HG03159 (cell line): ENCODE data around the gene ANO9.
"Not testable (repeated sequence)": the region's sequence is repeated elsewhere in the genome, so short reads cannot be mapped to it uniquely, and the experiment has no call there.

Source experiments
- ATAC-seq: cut with Tn5 transposase; IDR thresholded peaks from one replicate; pipeline ENCODE4 v1.9.1; 2021; ENCODE audit warnings: mild to moderate bottlenecking, moderate library complexity; ENCODE audit not compliant: unreplicated experiment

Gene ANO9

DNA sequence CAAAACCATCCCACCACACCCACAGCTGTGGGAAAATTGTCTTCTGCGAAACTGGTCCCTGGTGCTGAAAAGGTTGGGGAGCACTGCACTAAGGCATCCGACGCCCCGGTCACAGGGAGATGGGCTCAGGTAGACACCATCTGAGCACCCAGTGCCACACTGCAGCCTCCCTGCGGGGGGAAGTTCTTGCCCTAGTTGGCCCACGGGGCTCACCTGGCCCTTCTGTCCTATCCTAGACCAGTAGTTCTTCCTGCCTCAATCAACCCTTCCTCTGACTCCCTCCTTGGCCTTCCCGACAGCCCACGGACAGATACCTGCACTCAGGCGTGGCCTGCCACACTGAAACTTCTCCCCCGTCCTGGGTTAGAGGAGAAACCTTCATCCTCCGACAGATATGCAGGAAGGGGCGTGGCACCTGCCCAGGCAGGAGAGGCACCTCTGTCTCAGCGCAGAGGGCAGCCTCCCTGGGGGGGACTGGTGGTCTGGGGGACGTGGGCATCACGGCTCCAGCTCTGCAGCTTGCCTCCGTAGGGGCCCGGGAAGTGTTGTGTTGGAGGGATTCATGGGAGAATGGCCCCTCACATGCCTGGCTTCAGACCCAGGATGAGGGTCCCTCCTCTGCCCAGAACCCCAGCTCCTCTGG, 4.5 kb downstream of the ANO9 start:
- no peak for ATAC-seq

DNA sequence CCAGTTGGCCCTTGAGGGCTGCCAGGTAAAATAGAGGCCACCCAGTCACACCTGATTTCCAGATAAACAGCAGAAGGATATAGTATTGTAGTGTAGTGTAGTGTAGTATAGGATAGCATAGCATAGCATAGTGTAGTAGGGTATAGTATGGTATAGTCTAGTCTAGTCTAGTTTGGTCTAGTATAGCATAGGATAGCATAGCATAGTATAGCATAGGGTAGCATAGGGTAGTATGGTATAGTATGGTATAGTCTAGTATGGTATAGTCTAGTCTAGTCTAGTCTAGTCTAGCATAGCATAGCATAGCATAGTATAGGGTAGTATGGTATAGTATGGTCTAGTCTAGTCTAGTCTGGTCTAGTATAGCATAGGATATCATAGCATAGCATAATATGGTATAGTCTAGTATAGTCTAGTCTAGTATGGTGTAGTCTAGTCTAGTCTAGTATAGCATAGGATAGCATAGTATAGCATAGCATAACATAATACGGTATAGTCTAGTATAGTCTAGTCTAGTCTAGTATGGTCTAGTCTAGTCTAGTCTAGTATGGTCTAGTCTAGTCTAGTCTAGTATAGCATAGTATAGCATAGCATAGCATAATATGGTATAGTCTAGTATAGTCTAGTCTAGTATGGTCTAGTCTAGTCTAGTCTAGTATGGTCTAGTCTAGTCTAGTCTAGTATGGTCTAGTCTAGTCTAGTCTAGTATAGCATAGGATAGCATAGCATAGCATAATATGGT, 6.6 kb downstream of the ANO9 start:
- not testable (repeated sequence) for ATAC-seq

DNA sequence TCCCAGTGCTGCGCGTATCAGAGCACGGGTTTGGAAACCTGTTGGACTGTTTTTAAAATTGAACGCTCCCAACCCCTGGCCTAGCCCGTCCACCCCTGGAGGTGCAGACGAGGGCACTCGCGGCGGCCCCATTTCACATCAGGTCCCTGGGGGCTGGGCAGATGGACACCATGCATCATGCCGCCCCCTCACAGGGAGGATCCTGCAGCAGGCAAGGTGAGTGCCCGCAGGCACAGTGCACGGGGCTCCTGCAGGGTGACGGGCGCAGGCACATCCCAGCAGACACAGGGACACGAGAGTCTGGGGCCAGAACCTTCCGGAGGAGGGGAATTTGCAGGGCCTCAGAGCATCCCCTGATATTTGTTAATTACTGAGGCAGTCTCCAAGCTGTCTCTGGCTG, 7.3 kb downstream of the ANO9 start:
- no peak for ATAC-seq

DNA sequence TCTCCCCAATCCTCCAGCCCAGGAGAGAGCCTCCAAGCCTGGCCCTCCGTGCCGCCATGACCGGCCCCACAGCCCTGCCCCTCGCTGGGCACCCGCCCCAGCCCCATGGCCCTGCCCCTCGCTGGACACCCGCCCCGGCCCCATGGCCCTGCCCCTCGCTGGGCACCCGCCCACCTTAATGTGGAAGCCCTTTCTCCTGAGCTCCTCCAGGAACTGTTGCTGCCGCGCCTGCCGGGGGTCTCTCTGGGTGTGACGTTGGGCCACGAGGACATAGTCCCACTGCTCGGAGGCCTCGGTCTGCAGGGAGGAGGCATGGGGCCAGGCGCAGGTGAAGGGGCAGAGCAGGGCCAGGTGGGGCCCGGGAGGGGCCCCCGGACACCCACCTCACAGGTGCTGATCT, 8.2 kb downstream of the ANO9 start:
- no peak for ATAC-seq

DNA sequence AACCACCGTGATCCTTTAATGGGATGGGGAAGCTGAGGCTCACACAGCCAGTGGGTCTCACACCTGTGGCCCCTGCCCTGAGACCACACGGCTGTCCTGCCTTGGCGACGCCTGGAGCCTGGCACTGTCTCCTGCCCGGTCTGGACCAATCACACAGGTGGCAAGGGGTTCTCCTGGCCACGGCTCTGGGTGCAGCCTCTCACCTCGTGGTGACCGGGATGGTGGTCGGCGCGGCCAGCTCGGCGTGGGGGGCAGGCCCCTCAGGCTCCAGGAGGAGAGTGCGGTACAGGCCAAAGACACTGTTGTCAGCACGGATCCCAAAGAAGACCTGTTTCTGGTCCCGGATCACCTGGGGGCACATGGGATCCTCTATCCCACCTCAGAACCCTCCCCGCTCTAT, 8.7 kb downstream of the ANO9 start:
- no peak for ATAC-seq

DNA sequence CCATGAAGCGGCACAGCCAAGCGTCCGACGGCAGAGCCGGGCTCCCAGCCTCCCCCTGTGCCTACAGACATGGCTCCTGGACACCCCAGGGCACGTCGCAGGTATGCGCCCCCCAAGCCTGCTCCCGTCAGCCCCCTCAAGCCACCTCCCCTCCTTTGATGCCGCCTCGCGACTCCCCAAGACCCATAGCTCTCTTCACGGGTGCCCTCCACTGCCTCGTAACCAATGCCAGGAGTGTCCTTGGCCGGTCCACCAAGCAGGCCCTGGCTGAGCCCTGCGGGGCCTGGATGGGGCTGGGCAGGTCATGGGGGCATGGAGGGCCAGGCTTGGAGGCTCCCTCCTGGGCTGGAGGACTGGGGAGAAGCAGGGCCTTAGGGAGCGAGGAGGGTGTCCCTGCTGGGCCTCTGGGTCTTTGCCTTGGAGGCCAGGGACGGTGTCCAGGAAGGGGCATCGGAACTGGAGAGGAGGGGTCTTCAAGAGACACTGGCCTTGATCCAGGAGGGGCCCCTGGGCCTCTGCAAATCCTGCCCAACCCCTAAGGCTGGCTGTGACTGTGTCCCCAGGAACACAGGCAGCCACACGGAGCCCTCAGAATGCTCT, 9.2 kb downstream of the ANO9 start:
- no peak for ATAC-seq

DNA sequence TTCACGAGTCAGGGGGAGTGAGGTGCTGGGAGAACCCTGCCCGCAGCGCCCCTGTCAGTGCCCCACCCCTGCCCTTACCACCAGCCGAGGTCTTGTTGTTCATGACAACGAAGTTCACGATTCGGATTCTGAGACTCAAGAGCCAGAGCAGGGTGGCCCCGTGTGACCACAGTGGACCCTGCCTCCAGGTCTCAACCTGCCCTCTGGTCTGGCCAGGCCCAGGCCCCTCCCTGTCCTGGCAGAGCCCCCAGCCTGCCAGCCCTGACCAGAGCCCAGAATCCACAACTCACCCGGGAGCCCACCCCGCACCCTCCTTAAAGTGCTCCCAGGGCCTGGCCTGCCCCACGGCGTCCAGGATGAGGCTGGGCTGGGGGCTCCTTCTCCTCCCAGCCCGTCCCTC, 9.9 kb downstream of the ANO9 start:
- ATAC-seq: no peak

DNA sequence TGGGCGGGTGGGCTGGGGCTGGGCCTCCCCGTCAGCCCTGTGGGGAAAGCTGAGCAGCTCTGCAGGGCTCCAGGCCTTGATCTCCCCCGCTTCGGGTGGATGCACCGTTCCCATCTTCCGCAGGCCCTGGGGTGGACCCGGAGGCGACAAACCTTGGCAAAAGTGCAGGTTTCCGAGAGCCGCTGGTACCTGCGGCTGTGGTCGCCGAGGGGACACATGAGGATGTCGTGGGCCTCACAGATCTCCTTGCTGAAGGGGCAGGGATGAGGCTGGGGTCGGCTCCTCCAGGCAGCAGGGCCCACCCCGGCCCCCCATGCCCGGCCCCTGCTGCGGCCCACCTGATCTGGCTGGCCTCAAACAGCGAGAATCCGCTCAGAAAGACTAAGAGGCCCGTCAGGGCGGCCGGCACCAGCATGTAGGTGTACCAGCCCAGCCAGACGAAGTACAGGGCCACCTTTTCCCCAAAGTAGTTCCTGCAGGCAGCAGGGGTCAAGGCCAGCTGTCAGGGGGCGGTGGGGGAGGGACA, 11.8 kb downstream of the ANO9 start:
- no peak for ATAC-seq

DNA sequence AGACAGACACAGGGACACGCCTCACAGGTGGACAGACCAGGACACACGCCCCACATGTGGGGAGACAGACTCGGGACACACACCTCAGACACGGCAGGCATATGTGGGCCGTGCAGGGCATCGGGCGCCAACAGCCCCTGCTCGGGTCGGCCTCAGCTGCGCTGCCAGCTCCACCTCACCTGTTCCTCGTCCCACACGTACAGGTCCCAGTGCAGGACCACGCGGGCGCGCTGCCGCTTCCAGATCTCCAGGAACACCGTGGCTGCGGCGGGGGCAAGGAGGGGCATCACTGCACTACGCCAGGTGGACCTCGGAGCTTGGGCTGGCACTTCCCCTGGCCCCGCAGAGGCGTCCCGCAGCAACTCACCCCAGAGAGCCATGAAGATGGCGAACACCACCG, 12.4 kb downstream of the ANO9 start:
- ATAC-seq: no peak

DNA sequence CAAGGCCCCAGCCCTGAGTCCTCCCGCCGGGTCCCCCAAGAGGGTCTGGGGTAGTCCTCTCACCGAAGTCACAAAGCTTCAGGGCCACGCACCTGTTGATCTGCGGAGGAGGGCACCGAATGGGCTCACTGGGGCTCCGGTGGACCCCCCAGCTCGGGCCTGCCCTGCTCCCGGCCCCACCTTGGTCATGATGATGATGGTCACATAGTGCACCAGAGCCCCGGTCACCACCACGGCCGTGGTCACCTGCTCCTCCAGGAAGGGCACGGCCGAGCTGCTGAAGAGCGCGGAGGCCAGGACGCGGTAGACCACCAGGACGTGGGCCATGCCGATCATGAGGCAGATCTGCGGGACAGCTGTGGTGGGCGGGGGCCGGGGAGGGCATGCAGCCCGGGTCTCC, 13.5 kb downstream of the ANO9 start:
- ATAC-seq: no peak

DNA sequence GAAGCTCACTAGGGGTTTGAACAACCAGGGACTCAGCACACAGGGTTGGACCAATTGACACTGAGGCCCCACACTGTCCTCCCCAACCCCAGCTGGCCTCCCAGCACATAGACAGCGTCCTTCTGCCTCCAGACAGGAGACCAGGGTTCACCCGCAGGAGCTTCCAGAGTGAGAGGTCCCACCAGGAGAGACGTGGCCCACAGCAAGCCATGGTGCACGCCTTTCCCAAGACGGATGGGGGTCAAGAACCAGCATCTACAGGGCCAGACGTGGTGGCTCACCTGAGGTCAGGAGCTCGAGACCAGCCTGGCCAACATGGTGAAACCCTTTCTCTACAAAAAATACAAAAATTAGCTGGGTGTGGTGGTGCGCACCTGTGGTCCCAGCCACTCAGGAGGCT, 15.0 kb downstream of the ANO9 start:
- ATAC-seq: no peak

DNA sequence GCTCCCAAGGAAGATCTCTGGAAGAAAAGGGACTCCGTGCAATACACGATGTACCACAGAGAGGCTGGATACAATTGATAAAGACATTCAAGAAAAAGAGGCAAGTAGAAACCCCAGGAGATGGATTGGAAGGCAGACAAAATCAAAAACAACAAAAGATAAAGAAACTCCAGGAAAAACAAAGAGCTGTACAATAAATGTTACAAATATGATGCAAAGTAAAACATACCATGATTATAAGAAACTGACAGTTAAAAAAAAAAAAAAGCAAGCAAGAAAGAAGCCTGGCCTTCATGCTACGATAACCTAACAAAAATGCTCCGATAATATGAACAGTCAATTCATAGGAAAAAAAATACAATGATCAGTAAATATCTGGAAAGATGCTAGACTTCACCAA, 16.5 kb downstream of the ANO9 start:
- no peak for ATAC-seq

DNA sequence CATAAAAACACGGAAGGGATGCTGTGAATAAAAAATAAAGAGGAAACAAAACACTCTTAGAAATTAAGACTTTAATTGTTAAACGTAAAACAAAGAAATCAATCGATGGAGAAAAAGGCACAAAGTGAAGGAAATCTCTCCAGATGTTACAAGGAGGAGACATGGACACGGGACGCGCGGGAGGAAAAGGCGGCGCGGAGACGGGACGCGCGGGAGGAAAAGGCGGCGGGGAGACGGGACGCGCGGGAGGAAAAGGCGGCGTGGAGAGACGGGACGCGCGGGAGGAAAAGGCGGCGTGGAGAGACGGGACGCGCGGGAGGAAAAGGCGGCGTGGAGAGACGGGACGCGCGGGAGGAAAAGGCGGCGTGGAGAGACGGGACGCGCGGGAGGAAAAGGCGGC, 17.0 kb downstream of the ANO9 start:
- ATAC-seq: not testable (repeated sequence)

DNA sequence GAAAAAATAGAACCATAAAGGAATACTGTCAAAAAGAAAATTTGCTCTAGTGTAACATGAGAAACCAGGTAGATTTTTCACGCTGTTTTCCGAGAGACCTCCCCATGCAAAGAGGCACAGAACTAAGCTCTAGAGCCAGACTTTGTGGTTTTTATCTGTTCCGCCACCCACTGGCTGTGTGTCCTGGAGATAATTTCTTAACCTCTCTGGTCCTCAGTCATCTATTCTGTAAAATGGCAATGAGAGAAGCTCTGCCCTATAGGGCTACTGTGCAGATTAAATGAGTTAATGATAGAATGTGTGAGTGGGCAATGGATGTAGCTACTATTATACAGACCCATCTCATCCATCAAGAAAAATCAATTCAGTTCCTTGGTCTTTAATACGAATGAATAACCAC, 17.6 kb downstream of the ANO9 start:
- no peak for ATAC-seq

DNA sequence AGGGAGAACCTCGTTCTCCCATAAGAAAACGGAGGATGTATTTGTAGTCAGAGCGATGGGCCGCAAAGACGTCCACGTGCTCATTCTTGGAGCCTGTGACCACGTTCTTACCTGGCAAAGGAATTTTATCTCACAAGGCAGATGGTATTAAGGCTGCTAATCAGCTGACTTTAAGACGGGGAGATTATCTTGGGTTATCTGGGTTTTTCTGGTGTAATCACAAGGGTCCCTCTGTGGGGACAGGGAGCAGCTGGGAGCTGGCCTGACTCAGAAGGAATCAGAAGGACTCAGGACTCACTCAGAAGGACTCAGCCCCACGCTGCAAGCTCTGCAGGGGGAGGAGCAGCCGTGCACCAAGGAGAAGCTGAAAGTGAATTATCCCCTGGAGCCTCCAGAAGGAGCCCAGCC, 19.6 kb downstream of the ANO9 start:
- ATAC-seq: no peak

DNA sequence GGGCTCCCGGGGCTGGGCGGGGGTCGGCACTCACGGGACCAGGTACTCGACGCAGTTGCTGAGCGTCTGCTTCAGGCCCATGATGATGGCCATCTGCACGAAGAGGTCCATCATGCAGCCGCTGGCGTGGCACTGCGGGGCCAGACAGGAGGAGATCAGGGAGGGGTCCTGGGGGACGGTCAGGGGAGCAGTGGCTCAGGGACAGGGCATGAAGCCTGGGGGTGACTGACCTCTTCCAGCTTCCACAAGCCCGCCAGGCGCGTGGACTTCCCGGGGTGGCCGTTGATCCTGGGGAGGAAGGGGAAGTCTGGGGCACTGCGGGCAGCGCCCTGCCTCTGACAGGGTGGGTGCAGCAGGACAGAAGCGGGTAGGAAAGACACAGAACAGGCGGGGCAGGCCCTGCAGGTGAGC, 20.9 kb downstream of the ANO9 start:
- ATAC-seq: no peak

DNA sequence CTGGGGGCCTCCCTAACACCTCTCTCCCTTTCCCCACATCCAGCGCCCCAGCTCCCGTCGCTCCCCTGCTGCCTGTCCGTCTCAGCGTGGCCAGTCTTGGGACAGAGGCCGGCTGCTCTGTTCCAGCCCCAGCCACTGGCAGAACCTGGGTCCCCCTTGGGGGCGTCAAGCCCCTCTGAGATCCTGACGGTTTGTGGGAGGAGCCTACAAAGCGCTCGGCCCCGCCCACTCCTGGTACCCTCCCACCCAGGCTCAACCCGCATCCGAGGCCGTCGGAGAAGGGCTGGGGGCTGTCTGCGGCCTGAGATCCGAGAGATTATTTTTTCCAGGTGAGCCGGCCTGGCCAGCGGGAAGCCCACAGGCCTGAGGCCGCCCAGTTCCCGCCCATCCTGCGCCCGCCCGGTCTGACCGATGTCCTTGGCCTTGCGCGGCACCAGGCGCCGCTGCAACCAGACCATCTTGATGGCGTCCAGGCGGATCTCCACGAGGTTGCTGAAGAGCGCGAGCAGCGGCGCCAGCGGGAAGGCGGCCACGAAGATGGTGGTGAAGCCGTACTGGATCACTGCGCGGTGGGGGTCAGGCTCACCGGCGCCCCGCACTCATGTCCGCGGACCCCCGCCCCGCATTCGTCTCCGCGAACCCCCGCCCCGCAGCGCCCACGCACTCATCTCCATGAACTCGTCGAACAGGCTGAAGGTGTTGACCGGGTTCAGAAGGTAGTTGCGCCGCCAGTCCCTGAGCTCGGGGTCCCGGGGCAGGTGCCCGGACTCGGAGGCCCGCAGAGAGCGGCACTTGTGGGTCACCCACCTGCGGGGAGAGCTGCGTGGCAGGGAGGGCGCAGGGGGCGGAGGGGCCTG, 21.5 kb downstream of the ANO9 start:
- no peak for ATAC-seq

DNA sequence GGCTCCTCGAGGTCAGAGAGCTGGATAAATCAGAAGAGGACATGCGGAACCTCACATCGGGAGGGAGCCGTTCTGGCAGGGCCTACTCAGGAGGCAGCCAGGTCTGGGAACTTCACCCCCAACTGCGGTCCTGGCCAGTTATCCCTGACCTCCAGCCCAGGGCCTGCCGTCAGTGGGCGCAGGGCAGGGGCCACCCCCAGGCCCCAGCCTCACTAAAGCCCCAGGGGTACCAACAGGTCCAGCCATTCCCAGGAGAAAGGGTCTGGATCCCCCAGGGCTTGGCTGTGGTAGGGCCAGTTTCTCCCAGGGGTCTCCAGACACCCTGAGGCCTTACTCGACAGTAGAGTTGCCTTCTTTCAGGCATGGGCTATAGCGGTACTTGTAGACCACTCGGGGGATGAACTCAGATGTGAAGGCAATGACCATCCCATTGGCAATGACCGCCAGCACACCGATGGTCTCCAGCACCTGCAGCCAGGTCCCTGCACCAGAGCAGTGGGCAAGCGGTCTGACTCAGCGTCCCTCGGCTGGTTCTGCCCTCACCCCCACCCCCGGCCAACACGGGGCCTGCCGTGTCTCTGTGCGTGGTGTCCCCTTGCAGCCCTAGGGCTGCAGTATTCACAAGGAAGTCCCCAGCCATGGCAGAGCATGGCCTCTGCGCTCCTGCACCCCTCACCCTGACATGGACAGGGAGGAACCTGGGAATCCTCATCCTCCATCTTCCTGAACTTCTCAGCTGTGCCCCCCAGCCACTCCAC, 22.4 kb downstream of the ANO9 start:
- ATAC-seq: no peak

DNA sequence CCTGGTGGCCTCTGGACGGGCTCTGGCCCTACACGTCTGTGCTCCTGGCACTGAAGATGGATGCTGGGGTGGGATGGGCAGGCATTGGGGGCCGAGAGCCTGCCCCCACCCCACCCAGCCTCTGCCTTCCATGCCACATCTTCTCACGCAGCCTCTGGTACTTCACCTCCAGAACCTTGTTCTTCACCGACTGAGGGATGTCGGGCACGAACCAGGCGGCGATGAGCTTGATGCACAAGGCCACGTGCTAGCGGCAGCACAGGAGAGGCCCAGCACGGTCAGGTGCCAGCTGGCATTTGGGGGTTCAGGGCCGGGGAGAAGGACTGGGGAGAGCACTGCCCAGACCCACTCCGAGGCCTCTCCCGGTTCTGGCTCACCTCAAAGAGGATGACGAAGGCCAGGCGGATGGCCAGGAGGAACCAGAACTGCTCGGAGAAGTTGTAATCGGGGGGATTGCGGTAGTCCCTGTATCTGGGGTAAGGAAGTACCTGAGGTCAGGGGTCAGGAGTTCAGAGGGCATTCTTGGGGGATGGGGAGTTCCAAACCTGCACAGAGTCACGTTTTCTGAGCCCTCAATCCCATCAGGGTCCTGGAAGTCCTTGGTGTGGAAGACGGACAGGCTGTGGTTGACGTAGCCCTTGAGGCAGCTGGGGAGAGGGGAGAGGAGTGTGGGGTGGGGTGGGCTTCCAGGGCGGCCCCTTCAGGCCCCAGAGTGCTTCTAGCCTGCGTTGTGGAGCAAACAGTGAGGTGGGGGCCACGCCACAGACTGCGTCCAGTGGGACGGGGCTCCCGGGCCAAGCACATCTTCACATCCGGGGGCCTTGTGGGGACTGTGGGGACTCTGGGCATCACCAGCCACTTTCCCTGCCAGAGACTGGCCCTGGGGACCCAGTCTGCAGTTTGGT, 23.2 kb downstream of the ANO9 start:
- ATAC-seq: no peak
